HepG2 (cell line): ENCODE results near the gene NBL1. TPM values are rescaled to one million over a fixed set of nuclear protein-coding genes. Genes with fewer than 3 reads are reported as not detected.
A peak's percentile ranks its signal among the peaks of the same experiment; 100 is the strongest.

ENCODE experiments used
- ATAC-seq: fragments of 200-7000 bp; cut with Tn5 transposase; 3 replicates; pipeline ENCODE4 v1.9.1; 2020; ENCODE audit warnings: mild to moderate bottlenecking, moderate library complexity
- BruUV-seq: library from RNA; stranded (reverse); fragments of 400-500 nt; replicated peaks from 2 replicates; lab custom pipeline; 2021; lab: Mats Ljungman, UMichigan
- CTCF ChIA-PET: fragments of 300-600 bp; formaldehyde crosslinking; extraction: SDS; loops from one replicate; lab custom pipeline; 2021; ENCODE audit warnings: low total read pairs, inconsistent platforms, low intra/inter-chr PET ratio; lab: Yijun Ruan, JAX
- POLR2A ChIA-PET: fragments of 350-600 bp; sonication (Branson Sonifier 250); formaldehyde crosslinking; loops from one replicate; lab custom pipeline; 2020; ENCODE audit warnings: antibody characterized with exemption, inconsistent platforms; lab: Yijun Ruan, JAX
- DNase-seq: peaks from one replicate; pipeline ENCODE4 v3.0.0-alpha.2; 2015; ENCODE audit warnings: low spot score
- FAIRE-seq: peaks from 3 replicates; lab custom pipeline; 2011; peaks lifted over from hg19 to GRCh38; lab: Jason Lieb, UNC
- H2AFZ ChIP-seq: one replicate; pipeline ENCODE4 v1.6.1; 2011; ENCODE audit warnings: low read length, inconsistent platforms
- H3K27ac ChIP-seq: fragments of 300-600 bp; 3 replicates; pipeline ENCODE4 v1.8.0; 2011; ENCODE audit warnings: mixed run types, mild to moderate bottlenecking, mixed read lengths, low read length, inconsistent platforms; ENCODE audit not compliant: insufficient read depth; ENCODE audit errors: extremely low read length
- H3K27me3 ChIP-seq, 2 experiments: fragments of 200-600 bp in 1 of 2; 2 replicates in 1 of 2; 3 replicates in 1 of 2; pipeline versions ENCODE4 v1.6.0 to v1.8.0; 2011; ENCODE audit warnings: low read length in 2 of 2, mild to moderate bottlenecking in 2 of 2, moderate library complexity in 2 of 2, inconsistent platforms in 1 of 2; ENCODE audit not compliant: insufficient read depth in 2 of 2, control insufficient read depth in 1 of 2
- H3K36me3 ChIP-seq, 2 experiments: fragments of 200-600 bp in 1 of 2; replicated peaks in 1 of 2; 2 replicates in 1 of 2; 3 replicates in 1 of 2; pipeline versions ENCODE4 v1.5.1 to v1.8.0; 2011; ENCODE audit warnings: low read length in 2 of 2, inconsistent platforms in 1 of 2; ENCODE audit not compliant: insufficient read depth in 2 of 2, control insufficient read depth in 1 of 2
- H3K4me1 ChIP-seq: 2 replicates; pipeline ENCODE4 v1.5.1; 2012; ENCODE audit warnings: low read length, inconsistent platforms; ENCODE audit not compliant: insufficient read depth
- H3K4me2 ChIP-seq: 2 replicates; pipeline ENCODE4 v1.6.0; 2011; ENCODE audit warnings: low read depth, low read length, inconsistent platforms
- H3K4me3 ChIP-seq, 3 experiments: fragments of 200-600 bp in 1 of 3; sonication (generic), shearing (Covaris generic) in 1 of 3; replicated peaks in 1 of 3; 2 replicates each; pipeline ENCODE4 v1.5.1; 2011 to 2016; ENCODE audit warnings: low read length in 3 of 3, inconsistent platforms in 2 of 3, low read depth in 2 of 3, mild to moderate bottlenecking in 2 of 3, control low read depth in 1 of 3, mixed read lengths in 1 of 3; ENCODE audit not compliant: insufficient read depth in 1 of 3
- H3K79me2 ChIP-seq: one replicate; pipeline ENCODE4 v1.6.1; 2011; ENCODE audit warnings: low read length, inconsistent platforms; ENCODE audit not compliant: insufficient read depth
- H3K9ac ChIP-seq: 2 replicates; pipeline ENCODE4 v1.6.0; 2011; ENCODE audit warnings: mild to moderate bottlenecking, low read depth, low read length, inconsistent platforms; ENCODE audit not compliant: insufficient read depth
- H3K9me3 ChIP-seq: 2 replicates; pipeline ENCODE4 v1.5.1; 2012; ENCODE audit warnings: mild to moderate bottlenecking, low read length
- H4K20me1 ChIP-seq: 2 replicates; pipeline ENCODE4 v1.6.0; 2011; ENCODE audit warnings: inconsistent platforms, mild to moderate bottlenecking, low read length, moderate library complexity; ENCODE audit not compliant: insufficient read depth
- DPF2 ChIP-seq: sonication (generic); formaldehyde crosslinking; IDR thresholded peaks from 2 replicates; pipeline ENCODE4 v1.4.0; 2020; ENCODE audit warnings: mild to moderate bottlenecking, low read depth, missing genetic modification reagents, borderline replicate concordance
- FOXJ3 ChIP-seq: sonication (generic); formaldehyde crosslinking; IDR thresholded peaks from 2 replicates; pipeline ENCODE4 v1.4.0; 2020; ENCODE audit warnings: missing genetic modification reagents, mild to moderate bottlenecking, borderline replicate concordance
- MLLT10 ChIP-seq: sonication (generic); formaldehyde crosslinking; IDR thresholded peaks from 2 replicates; pipeline ENCODE4 v1.4.0; 2020; ENCODE audit warnings: missing genetic modification reagents
- SPEN ChIP-seq: sonication (generic); formaldehyde crosslinking; IDR thresholded peaks from 2 replicates; pipeline ENCODE4 v1.5.1; 2020; ENCODE audit warnings: low read depth, mild to moderate bottlenecking, missing genetic modification reagents
- TBX3 ChIP-seq: fragments of 450-650 bp; IDR thresholded peaks from 2 replicates; pipeline ENCODE4 v1.6.1; 2017; ENCODE audit warnings: antibody characterized with exemption, mild to moderate bottlenecking, inconsistent platforms, borderline replicate concordance
- WIZ ChIP-seq: sonication (generic); formaldehyde crosslinking; IDR thresholded peaks from 2 replicates; pipeline ENCODE4 v1.5.1; 2020; ENCODE audit warnings: mild to moderate bottlenecking, missing genetic modification reagents
- ZC3H13 ChIP-seq: sonication (generic); formaldehyde crosslinking; IDR thresholded peaks from 2 replicates; pipeline ENCODE4 v1.8.1; 2023; ENCODE audit warnings: mild to moderate bottlenecking, missing genetic modification reagents, moderate library complexity
- ZFY ChIP-seq: sonication (generic); formaldehyde crosslinking; IDR thresholded peaks from 2 replicates; pipeline ENCODE4 v1.4.0; 2020; ENCODE audit warnings: missing genetic modification reagents
- ZNF12 ChIP-seq: sonication (generic); formaldehyde crosslinking; IDR thresholded peaks from 2 replicates; pipeline ENCODE4 v1.5.0; 2020; ENCODE audit warnings: missing genetic modification reagents
- ZNF20 ChIP-seq: sonication (generic); formaldehyde crosslinking; IDR thresholded peaks from 2 replicates; pipeline ENCODE4 v1.4.0; 2020; ENCODE audit warnings: mild to moderate bottlenecking, moderate library complexity, missing genetic modification reagents
- ZNF263 ChIP-seq: sonication (generic); formaldehyde crosslinking; IDR thresholded peaks from 2 replicates; pipeline ENCODE4 v1.4.0; 2020; ENCODE audit warnings: missing genetic modification reagents
- ZNF282 ChIP-seq: fragments of 450-650 bp; IDR thresholded peaks from 2 replicates; pipeline ENCODE4 v1.6.1; 2018; ENCODE audit not compliant: partially characterized antibody
- ZNF720 ChIP-seq: sonication (generic); formaldehyde crosslinking; IDR thresholded peaks from 2 replicates; pipeline ENCODE4 v1.4.0; 2020; ENCODE audit warnings: missing genetic modification reagents
- ZNF850 ChIP-seq: sonication (generic); formaldehyde crosslinking; conservative IDR thresholded peaks from 2 replicates; pipeline ENCODE4 v1.9.0; 2021; ENCODE audit warnings: mild to moderate bottlenecking, missing genetic modification reagents
- WGBS: methylation state at CpG from one replicate; pipeline ENCODE4 v1.1.6; 2017; ENCODE audit warnings: low lambda C conversion rate; 5-methylcytosine and 5-hydroxymethylcytosine counted together
- in situ Hi-C: cut with HindIII; loops from 2 replicates; pipeline ENCODE4 v1.10.0; 2017; ENCODE audit warnings: low pct_unique_long_range_greater_than_20kb; ENCODE audit not compliant: extremely low pct_ligation_motif_present
- intact Hi-C: fragments of 100-400 bp; cut with micrococcal nuclease; formaldehyde crosslinking; loops from one replicate; pipeline ENCODE4 v1.10.0; 2022; ENCODE audit not compliant: unreplicated experiment
- polyA plus RNA-seq, 8 experiments: library from polyadenylated mRNA; depleted of rRNA in 3 of 8; stranded (reverse) in 7 of 8; unstranded in 1 of 8; fragments of >200 nt; fragmentation: Illumina TruSeq in 4 of 8; extraction: Trizol in 4 of 8; gene quantifications; 2 replicates each; pipeline versions ENCODE4 v1.2.1 to v1.2.3, GENCODE V29; 2011 to 2016; ENCODE audit warnings: low read depth in 4 of 8, missing spikeins in 1 of 8, mixed read lengths in 1 of 8; ENCODE audit not compliant: insufficient read depth in 1 of 8
- total RNA-seq, 5 experiments: library from RNA; depleted of rRNA; stranded (reverse); fragments of >200 nt; fragmentation: Illumina TruSeq; extraction: Trizol; gene quantifications; 2 replicates each; pipeline ENCODE4 v1.2.3, GENCODE V29; 2016; ENCODE audit warnings: low read depth in 1 of 5
- TF ChIP-seq, protein P1 (sequence below): sonication (generic); formaldehyde crosslinking; IDR thresholded peaks from 2 replicates; pipeline ENCODE4 v1.8.0; 2022; ENCODE audit warnings: missing genetic modification reagents, mild to moderate bottlenecking, borderline replicate concordance
- TF ChIP-seq, protein P2 (sequence below), 2 experiments: sonication (generic) in 1 of 2; formaldehyde crosslinking in 1 of 2; IDR thresholded peaks; 2 replicates each; pipeline versions ENCODE4 v1.4.0 to v1.6.1; 2018 to 2020; ENCODE audit warnings: missing genetic modification reagents in 2 of 2, borderline replicate concordance in 1 of 2, low read depth in 1 of 2, mild to moderate bottlenecking in 1 of 2, missing biosample characterization in 1 of 2
- TF ChIP-seq, protein P3 (sequence below): sonication (generic); formaldehyde crosslinking; IDR thresholded peaks from 2 replicates; pipeline ENCODE4 v1.8.0; 2022; ENCODE audit warnings: mild to moderate bottlenecking, missing genetic modification reagents; ENCODE audit not compliant: insufficient replicate concordance
- TF ChIP-seq, protein P4 (sequence below): sonication (generic); formaldehyde crosslinking; IDR thresholded peaks from 2 replicates; pipeline ENCODE4 v1.8.1; 2023; ENCODE audit warnings: mild to moderate bottlenecking, moderate library complexity, missing genetic modification reagents

The NBL1 gene
- total and polyA plus RNA-seq, 2 of the 13 experiments (the other 11 are each of a cell fraction or from before 2014, with no cell fraction given), result 2.7 to 13.8 TPM

DNA sequence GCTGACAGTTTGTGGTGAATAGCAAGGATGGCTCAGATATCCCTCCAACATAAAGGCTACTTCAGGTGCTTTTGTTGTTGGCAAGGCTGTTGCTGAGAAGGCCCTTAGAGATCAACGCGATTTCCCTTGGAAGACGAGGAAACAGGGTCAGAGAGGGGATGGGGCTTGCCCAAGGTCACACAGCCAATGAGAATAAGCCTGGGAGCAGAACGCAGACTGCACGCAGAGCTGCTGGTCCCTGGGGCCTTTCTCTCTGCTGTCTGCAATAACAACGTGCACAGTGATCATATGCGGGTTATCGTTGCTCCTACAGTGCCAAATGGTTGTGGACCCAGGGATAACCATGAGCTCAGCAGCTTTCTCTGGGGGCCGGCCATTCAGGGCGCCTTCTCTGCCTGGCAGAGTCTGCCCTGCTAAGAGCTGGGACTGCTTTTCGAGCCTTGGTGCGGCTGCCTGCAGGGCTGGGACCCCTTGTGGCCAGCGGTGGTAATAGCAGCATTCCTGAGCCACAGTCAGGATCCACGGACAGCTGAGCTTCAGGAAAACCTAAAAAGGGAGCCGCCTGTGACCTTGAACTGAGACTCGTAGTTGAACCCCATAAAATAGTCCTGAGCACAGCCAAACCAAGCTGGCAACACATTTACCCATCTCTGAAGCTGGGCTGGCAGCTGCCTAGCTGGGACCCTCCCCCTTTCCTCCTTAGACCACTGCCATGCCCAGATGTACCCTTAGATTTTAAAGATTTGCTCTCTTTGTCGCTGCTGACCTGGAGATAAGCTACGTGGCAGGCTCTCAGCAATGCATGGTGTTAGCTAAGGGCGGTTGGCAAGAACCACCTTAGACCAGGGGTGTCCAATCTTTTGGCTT lies 60.4 kb downstream of the NBL1 start:
- Histone ChIP-seq H3K79me2 (no peaks in the 10 kb centered on the region), H3K4me3 (no peak overlapping the region), H3K27ac (no peak overlapping the region), H3K4me2 (peak overlapping the region; percentile 44), H2AFZ (no peak overlapping the region), H3K36me3 (no peaks in the 10 kb centered on the region), H3K9me3 (no peaks in the 10 kb centered on the region), H4K20me1 (no peaks in the 10 kb centered on the region), H3K9ac (no peak overlapping the region), H3K27me3 (no peaks in the 10 kb centered on the region), H3K4me1 (peaks cover 9% of the 10 kb centered on the region)
- ChIA-PET CTCF (interaction anchor here (2.3 kb wide), 1 partner anchor 43 kb away, joined by 9 read pairs; no protein-coding TSS in a partner anchor), POLR2A (interaction anchor here (1.1 kb wide), 1 partner anchor 11 kb away, joined by 4 read pairs; no protein-coding TSS in a partner anchor)
- FAIRE-seq (peak; percentile 73), ATAC-seq (peak; percentile 98), DNase-seq (peak; percentile 53)
- WGBS, result 33% methylated on average over 6 of the region's 19 CpGs
- in situ Hi-C loops (loop anchor here (5.0 kb wide), 1 partner anchor 42 kb away; the partner anchor contains the start of gene HTR6), intact Hi-C loops (loop anchor here (1.0 to 5.0 kb wide), 2 partner anchors 40 to 613 kb away; partner anchors contain the start of gene HTR6)
- BruUV-seq, result no TSS peak
- TF ChIP-seq MLLT10 (CRISPR knock-in tag) (no peak), TBX3 (no peak), WIZ (CRISPR knock-in tag) (no peak), ZNF282 (no peak), FOXJ3 (CRISPR knock-in tag) (no peak), ZNF720 (CRISPR knock-in tag) (no peak), ZNF263 (no peak), SPEN (CRISPR knock-in tag) (peak; percentile 49; the same call in 1 of the 2 replicates), ZFY (no peak), DPF2 (CRISPR knock-in tag) (no peak), ZNF12 (no peak), ZC3H13 (CRISPR knock-in tag) (no peak), ZNF20 (CRISPR knock-in tag) (no peak), ZNF850 (CRISPR knock-in tag) (no peak)
- TF ChIP-seq, protein P1, sequence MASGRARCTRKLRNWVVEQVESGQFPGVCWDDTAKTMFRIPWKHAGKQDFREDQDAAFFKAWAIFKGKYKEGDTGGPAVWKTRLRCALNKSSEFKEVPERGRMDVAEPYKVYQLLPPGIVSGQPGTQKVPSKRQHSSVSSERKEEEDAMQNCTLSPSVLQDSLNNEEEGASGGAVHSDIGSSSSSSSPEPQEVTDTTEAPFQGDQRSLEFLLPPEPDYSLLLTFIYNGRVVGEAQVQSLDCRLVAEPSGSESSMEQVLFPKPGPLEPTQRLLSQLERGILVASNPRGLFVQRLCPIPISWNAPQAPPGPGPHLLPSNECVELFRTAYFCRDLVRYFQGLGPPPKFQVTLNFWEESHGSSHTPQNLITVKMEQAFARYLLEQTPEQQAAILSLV (CRISPR knock-in tag), result no peak
- TF ChIP-seq, protein P2, sequence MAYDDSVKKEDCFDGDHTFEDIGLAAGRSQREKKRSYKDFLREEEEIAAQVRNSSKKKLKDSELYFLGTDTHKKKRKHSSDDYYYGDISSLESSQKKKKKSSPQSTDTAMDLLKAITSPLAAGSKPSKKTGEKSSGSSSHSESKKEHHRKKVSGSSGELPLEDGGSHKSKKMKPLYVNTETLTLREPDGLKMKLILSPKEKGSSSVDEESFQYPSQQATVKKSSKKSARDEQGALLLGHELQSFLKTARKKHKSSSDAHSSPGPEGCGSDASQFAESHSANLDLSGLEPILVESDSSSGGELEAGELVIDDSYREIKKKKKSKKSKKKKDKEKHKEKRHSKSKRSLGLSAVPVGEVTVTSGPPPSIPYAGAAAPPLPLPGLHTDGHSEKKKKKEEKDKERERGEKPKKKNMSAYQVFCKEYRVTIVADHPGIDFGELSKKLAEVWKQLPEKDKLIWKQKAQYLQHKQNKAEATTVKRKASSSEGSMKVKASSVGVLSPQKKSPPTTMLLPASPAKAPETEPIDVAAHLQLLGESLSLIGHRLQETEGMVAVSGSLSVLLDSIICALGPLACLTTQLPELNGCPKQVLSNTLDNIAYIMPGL (CRISPR knock-in tag; IDR thresholded peaks at IDR 0.05; ENCODE audit: borderline replicate concordance in 1 of 2, low read depth in 1 of 2), result peak in 1 of 2 experiments; percentile 25; a peak in 1 of 4 replicates
- TF ChIP-seq, protein P3, sequence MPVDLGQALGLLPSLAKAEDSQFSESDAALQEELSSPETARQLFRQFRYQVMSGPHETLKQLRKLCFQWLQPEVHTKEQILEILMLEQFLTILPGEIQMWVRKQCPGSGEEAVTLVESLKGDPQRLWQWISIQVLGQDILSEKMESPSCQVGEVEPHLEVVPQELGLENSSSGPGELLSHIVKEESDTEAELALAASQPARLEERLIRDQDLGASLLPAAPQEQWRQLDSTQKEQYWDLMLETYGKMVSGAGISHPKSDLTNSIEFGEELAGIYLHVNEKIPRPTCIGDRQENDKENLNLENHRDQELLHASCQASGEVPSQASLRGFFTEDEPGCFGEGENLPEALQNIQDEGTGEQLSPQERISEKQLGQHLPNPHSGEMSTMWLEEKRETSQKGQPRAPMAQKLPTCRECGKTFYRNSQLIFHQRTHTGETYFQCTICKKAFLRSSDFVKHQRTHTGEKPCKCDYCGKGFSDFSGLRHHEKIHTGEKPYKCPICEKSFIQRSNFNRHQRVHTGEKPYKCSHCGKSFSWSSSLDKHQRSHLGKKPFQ (CRISPR knock-in tag), result no peak
- TF ChIP-seq, protein P4, sequence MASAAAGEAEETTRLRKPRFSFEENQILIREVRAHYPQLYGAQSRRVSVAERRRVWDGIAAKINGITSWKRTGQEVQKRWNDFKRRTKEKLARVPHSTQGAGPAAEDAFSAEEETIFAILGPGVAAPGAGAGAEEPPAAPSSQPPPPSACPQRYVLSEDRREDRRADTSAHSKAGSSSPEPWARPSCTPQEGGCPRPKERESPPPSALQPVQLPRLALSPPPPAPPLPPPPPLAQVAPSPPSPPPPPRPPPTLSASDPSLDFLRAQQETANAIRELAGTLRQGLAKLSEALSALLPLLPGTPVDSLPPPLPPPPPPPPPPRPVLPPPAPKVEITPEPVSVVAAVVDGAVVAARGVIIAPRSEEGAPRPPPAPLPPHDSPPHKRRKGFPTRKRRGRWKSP (CRISPR knock-in tag), result no peak
